GM18909 (cell line): ENCODE results near the gene PCK2.

ENCODE experiments used
- ATAC-seq: cut with Tn5 transposase; IDR thresholded peaks from one replicate; pipeline ENCODE4 v1.9.1; 2021; ENCODE audit warnings: mild to moderate bottlenecking; ENCODE audit not compliant: unreplicated experiment, poor library complexity

The PCK2 gene

DNA sequence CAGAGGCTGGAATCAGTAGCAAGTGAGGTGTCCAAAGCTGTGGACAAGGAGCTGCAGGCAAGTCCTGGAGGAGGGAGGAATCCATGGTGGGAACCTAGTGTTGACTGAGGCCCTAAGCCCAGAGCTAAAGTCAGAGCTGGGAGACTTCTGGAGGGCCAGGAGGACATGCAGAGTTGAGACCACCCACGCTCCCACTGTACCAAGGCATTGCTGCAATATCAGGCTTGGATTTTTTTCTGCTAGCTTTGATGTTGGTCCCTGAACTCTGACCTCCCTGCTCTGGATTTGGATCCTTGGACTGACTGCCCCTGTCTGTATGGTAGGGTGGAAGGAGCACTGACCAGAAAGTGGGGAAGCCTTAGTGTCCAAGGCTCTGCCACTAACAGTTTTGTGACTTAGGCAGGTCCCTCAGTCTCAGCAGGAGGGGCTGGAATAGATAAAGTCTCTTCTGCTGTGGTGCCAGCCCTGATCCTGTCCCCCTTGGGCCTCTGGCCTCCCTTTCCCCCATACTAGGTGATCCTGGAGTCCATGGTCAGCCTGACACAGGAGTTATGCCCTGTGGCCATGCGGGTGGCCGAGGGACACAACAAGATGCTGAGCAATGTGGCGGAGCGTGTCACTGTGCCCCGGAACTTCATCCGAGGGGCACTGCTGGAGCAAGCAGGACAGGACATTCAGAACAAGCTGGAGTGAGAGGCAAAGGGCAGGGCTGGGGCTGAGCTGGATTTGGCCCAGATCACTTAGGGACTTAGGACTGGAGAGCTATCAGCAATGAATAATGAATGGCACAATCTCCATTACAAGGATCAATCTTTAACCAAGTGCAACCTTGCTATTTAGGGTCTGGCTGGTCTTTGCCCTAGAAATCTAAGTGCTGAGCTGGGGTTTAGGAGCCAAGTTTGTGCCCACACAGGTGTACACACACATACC lies 32.9 kb upstream of the PCK2 start:
- no peak for ATAC-seq

DNA sequence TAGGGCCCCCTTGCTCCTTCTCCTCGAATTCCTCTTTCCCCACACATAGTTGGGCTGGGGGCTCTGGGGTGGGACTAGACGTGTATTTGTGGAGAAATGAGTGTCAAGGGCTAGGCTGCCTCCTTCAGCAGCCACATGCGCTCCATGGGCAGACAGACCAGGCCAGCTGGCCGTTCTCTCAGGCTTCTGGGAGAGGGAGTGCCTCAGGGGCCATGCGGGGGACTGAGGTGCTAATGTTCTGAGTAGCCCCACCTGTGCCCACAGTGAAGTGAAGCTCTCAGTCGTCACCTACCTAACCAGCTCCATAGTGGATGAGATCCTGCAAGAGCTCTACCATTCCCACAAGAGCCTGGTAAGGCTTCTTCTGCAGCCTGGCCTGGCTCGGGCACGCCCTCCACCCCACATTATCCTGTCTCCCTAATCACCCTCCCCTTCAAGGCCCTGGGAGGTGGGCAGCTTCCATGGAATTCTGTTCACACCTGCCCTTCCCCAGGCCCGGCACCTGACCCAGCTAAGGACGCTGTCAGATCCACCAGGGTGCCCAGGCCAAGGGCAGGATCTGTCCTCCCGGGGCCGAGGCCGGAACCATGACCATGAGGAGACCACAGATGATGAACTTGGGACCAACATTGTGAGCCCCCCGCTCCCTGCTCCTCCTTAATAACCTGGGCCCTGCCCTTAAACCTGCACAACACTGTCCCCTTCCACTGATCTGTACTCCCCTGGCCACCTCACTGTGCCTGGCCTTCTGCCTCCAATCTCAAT lies 31.7 kb upstream of the PCK2 start:
- ATAC-seq = no peak

DNA sequence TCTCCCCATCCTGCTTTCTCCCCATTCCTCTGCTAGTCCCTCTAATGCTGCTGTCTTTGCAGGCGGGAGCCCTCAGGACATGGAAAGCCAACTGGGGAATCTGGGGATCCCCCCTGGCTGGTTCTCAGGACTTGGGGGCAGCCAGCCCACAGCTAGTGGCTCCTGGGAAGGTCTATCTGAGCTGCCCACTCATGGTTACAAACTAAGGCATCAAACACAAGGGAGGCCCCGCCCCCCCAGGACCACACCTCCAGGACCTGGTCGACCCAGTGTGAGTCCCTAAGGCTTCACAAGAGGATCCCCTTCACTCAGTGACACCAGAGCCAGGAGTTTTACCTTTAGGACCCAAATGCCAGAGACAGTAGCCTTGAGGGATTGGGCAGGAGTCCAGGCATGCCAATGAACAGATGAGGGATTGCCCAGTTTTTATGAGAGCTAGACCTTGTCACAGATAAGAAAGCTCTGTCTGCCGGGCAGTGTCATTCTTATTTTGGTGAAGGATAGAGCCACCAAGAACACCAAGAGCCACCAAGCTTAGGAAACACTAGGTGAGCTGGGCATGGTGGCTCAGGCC lies 30.8 kb upstream of the PCK2 start:
- ATAC-seq = no peak

DNA sequence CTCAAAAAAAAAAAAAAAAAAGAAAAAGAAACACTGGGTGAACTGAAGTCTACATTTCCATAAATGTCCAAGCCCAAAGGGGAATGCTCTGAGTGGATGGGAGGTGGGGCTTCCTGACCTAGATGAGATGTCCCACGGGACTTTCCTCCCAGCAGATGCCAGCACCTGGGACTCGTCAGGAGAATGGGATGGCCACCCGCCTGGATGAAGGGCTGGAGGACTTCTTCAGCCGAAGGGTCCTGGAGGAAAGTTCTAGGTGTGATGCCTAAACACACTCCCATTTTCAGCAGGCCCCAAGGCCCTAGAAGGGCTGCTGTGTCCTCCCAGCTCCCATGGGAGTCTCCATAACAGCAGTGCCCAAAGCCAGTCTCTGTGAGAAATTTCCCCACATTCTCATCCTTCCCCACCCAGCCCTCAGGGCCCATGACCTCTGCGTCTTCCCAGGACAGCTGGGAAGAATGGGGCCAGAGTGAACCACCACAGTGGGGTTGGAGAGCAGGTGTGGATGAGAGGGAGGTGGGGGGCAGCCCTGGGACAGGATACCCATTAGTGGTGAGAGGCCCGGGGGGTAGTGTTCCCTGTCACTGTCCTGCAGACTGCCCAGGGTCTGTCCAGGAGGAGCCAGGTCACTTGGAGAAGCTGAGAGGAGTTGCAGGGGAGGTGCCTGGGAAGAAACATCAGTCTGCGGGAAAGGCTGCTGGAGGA lies 29.9 kb upstream of the PCK2 start:
- no peak for ATAC-seq

DNA sequence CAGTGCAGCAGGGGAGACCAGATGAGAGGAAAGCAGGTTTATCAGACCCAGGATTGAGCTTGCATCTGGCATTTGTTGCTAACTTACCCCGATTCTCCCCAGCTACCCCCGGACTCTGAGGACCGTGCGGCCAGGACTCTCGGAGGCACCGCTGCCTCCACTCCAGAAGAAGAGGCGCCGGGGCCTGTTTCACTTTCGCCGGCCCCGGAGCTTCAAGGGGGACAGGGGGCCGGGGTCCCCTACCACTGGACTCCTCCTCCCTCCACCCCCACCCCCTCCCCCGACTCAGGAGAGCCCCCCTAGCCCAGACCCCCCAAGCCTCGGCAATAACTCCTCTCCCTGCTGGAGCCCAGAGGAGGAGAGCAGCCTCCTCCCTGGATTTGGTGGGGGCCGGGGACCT lies 29.3 kb upstream of the PCK2 start:
- ATAC-seq = no peak

DNA sequence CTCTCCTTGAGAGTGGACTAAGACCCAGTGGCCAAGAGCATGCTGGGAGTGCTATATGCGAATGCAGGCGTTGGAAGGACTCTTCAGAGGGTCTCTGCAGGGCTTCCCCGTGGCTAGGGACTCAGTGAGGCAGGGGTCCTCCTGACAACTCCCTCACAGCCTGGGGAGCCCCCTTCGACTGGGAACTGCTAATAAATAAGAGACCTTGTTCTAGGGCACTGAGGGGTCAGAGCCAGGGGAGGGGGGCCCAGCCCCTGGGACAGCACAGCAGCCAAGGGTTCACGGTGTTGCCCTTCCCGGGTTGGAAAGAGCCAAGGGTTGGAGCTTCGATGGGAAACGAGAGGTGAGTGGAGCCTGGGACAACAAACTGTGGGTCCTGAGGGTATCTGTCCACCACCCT lies 28.7 kb upstream of the PCK2 start:
- ATAC-seq = no peak

DNA sequence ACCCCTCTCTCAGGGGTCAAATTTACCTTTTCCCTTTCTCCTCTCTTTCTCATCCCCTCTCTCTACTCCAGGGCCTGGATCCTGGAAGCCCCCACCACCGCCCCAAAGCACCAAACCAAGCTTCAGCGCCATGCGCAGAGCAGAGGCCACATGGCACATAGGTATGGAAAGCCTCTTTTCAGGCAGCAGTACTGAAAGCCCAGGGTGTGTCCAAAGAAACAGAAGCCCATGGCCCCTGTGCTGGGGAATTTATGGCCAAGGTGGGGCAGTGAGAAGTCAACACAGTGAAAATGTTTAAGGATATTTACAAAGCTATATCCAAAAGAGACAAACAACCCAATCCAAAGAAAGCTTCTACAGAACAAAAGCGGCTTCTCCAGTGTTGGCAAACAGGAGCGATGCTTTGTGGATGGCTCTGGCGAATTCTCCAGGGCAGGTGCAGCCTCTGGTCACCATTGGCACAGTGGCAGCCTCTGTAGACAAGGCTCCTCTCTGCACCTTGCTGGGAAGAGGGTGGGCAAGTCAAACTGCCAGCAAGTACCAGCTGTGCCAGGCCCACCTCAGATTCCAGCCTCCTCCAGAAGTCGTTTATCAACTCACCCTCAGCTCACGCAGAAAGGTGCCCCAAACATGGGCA lies 27.5 kb upstream of the PCK2 start:
- no peak for ATAC-seq

DNA sequence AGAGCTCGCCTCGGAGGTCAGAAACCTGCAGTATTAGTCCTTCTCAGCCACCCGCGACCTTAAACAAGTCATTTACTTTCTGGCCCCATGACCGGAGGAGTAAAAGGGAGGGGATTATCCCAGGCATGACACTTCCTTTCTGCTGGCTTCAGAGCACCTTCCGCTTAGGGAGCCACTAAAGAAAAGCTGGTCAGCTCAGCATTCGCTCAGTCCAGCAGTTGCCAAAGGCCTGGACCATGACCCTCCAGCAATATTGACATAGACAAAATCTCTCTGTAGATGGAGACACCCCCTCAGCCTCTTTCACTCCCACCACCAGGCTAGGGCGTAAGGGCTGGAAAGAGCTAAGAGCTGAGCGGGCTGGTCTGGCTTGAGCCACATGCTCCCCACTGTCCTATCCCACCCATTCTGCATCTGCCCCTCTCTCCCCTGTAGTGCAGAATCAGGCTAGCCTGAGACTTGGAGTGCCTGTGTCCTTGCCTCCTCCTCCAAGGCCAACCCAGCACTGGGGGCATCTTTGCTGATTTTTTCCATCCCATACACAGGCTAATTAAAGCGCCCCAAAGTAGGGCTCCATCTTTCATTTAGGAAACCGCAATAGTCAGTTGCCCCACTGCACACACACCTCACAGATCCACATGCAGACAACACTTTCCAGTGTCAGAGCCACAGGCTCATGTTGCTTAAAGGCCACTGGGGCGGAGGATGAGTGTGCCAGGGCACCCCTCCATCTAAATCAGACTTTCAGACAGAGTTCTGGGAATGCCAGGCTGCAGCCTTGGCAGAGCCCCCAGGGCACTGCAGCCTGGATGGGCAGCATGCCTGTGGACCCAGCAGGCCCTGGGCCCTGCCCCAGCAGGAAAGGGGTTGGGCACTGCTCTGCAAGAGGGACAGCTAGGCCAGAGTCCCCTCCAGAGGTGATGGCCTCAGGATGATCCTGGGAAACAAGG lies 26.7 kb upstream of the PCK2 start:
- ATAC-seq = no peak

DNA sequence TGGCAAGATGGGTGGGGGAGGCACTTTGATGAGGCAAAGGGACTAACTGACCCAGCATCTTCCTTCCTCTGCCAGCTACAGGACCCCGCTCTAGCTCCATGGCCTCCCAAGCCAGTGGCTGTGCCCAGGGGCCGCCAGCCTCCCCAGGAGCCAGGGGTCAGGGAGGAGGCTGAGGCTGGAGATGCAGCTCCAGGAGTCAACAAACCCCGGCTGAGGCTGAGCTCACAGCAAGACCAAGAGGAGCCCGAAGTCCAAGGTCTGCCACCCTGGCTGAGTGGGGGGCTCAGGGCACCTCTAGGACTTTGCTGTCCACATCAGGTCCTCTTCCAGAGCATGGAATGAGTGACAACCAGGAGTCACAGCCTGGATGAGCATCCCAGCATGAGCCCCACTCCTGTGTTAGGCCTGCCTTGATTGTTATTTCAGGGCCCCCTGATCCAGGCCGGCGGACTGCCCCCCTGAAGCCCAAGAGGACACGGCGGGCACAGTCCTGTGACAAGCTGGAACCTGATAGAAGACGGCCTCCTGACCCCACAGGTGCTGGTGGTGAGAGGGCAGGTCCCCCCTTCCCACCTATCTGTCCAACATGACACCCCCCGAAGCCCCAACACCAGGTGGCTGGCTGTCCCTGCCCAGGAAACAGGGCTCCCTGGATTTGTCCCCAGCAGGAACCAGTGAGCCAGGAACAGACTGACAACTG lies 25.2 kb upstream of the PCK2 start:
- no peak for ATAC-seq

DNA sequence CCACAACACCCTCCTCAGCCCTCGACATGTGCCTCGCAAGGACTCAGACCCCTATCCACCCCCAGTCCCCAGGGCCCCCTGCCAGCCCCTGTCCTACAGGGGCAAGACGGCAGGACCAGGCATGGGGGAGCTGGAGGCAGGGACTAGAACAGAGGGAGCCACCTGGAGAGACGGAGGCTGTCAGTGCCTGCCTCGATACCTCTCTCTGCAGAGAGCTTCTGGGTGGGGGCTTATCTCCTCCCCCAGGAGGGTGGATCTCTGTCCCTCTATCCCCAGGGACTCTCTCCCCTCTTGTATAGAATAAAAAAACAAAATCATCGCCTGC lies 24.7 kb upstream of the PCK2 start:
- ATAC-seq = no peak

DNA sequence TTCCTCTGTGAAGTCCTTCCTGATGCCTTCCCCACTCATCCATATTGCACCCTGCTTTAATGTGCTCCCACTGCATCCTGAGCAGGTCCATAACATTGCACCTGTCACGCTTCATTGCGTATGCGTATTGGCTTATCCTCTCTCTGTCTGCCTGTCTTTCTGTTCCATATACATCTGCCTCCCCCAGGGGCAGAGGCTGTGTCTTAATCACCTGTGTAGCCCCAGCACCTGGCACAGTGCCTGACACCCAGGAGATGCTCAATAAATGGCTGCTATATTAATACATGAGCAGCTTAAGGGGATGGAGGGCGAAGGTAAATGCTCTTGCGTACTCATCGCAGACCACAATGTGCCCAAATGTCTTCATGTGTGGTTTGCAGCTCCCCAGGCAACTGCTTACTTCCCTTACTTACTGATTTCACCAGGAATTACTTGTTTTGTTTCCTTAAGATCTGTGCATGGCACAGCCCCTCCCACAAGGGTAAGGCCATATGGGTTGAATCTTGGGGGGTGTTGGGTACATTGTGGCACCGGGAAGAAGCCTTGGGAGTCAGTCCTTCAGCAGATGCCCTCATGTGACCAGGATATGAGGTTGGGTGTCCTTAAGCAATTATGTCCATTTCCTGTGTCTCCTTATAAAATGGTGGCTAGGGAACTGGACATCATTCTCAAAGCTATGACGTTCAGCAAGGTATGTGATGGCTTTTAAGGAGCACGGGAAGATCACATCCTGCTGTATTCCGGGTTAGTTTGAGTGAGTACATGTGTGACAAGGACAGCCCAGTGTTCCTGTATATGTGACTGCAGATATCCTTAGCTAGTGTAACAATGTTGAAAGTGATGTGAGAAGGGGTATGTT lies 23.6 kb upstream of the PCK2 start:
- no peak for ATAC-seq

DNA sequence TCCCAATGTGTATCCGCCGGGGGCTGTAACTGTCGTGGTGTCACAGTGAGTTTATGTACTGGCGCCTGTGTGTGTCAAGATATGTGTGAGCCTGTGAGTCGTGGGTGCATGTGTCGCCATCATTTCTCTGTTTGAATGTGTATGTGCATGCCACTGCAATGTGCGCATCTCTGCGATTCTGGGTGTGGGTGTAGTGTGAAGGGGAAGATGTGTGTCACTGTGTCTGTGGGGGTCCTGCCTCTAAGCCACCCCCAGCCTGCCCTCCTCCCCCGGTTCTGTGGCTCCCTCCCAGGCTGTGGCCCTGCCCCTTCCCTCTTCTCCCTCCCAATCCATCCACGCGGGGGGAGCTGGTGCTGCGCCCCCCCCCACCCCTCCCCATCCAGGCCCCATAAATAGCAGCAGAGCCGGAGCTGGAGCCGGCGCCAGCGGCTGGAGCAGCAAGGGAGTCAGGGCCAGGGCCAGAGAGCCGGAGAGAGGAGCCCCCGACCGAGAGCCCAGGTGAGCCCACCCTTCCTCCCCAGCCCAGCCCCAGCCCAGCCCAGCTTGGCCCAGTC lies 22.9 kb upstream of the PCK2 start, which contains the start of gene CPNE6:
CPNE6 (plus strand) TSS at position 419 of the 554 bp plus-strand sequence. CDS start 1,375 bp downstream, outside the sequence.
- ATAC-seq = no peak

DNA sequence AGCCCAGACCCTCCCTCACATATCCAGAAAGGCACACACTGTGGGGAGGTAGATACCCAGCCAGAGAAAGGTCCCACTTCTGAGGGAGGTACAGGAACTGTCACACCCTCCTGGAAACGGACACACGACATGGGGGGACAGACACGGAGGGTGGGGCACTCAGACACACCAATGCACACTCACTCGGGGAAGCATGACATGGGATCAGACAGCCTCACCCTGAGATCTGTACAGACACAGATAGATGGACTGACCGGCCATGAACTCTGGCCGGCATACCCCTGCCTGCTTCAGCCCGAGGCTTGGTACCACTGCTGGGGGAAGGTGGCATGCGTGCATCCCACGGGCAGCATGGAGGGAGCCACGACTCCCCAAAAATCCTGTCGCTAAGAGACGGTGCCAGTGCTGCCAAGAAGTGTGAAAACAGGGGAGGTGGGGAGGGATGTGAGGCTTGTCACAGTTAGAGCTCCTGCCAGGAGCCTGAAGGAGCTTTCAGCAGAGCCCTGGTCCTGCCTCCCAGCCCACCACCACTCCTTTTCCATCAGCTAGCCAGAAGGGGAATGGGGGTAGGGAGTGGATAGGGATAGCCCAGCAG lies 22.2 kb upstream of the PCK2 start:
- no peak for ATAC-seq

DNA sequence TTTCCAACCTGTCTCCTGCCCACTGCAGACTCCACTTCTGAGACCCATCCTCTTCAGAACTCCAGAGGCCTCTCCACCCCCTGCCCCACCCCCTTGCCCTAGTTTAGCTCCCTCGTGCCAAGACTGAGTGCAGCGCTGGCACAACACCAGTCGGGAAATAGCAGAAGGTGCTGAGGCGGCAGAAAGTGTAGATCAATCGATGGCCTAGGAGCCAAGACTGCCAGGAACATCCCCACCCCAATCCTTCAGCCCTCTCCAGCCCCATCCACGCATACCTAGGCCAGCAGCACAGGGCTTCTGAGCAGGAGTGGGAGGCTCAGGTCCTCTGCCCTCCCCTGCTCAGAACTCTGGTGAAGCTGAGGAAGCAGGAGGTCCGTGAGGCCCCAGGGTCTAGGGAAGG lies 21.7 kb upstream of the PCK2 start:
- no peak for ATAC-seq

DNA sequence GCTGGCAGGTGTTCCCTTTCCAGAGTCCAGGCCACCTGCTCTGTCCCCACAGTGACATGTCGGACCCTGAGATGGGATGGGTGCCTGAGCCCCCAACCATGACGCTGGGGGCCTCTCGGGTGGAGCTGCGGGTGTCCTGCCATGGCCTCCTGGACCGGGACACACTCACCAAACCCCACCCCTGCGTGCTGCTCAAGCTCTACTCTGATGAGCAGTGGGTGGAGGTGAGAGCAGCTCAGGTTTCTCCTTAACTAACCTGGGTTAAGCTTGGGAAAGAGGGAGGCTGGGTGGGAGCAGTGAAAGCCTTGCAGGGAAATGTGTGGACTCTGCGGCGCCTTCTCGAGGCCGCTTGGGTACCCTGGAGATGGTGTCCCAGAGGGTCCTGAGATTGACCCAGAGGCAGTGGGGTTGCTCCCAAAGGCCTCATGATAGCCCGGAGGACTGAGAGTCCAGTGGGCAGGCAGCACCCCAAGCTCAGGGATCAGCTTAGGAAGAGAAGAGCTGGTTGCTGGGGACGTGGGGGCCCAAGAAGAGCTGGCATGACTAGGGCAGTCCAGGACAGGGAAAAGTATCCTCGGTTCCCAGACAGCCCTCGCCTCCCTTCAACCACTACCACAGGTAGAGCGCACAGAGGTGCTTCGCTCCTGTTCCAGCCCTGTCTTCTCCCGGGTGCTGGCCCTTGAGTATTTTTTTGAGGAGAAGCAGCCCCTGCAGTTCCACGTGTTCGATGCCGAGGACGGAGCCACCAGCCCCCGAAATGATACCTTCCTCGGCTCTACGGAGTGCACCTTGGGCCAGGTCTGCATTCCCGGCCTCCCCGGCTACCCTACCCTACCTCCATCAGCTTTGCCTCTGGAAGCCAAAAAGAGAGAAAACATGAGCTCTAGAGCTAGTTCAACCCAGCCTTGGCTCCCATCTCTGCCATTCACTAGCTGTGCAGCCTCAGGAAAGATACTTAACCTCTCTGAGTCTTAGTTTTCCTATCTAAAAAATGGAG lies 20.9 kb upstream of the PCK2 start:
- no peak for ATAC-seq
